ENCODE data around the gene SLCO2A1.

DNA sequence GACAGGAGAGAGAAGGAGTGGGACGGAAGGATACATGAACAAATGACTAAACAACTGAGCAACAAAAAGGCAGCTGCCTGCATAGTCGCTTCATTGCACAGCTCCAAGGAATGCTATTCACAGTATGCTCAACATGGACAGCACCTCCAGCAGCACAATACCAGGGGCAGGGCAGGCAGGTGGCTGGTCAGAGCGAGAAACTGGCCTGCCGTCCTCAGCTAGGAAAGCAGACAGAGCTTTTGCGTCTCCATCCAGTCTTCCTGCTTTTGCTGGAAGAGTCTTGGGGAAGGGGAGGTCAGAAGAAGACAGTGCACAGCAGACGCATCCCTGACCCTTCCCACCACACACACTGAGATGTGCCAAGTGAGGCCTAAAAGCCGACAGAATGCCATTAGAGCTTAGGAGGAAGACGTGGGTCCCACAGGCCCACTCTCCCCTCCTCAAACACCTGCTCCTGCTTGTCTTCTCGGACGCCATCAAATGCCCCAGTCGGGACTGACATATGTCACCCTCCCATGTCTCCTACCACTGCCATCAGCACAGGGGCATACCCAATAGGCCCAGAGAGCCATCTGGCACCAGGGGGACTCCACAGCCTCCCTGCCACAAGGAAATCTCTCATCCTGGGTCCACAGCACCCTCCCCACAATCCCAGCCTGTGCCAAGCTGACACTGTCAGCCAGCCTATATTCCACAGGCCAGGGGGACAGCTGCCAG, 137.9 kb downstream of the SLCO2A1 start:
- TF ChIP-seq CTCF (IDR thresholded peaks at IDR 0.05) (no peak), POLR2A (IDR thresholded peaks at IDR 0.05) (no peak)

Data from lower leg skin (tissue), 3 donors.